Measurements from ENCODE around the gene IPO8. TPM values are rescaled to one million over a fixed set of nuclear protein-coding genes. Genes with fewer than 3 reads are reported as not detected.

IPO8 gene
- total and polyA plus RNA-seq, 4 donors = 6.7 to 52.7 (median 33.0) TPM

DNA sequence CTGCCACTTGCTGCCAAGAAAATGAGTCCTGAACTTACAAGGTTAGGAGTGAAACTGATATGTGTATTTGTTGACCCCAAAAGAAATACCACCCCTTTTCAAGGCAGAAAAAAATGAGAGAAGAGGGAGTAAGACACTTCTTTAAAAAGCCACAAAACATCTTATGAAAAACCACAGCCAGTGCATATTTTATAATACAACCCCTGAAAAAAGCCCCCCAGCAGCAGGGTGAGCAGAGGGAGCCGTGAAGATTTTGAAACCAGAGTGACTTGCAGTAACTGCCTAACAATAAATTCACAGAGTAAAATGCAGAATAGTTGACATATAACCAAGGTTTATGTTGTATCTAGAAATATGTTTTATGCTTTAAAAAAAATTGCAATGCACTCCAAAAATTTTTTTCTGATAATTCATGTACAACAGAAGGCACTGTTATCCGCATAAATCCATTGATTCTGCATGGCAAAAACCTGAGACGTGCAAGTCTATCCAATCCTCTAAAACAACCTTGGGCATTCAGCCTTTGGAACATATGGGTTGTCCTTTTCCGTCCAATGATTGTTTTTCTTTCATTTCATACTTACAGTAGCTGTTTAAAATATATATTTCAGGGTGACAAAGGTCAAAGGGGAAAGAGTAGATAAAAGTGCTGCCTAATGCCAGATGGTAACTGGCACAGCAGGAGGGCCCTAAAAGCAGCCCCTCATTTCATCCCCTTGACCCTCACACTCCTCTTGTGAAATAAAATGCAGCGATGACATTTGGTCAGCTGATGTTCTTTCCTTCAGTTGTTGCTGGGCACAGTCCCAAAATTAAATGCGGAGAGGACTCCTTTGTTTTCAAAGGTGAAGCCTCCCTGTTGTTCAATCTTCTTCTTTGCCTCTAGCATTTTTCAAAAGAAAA lies 65.3 kb downstream of the IPO8 start:
- DNase-seq (no peak), ATAC-seq (ENCODE audit: insufficient read depth, low FRiP score) (no peak)
- 61 to 93% methylated on average over 6 of the region's 6 CpGs for WGBS, 2 donors
- H3K4me1 ChIP-seq (ENCODE audit: control insufficient read depth in 5 of 5, insufficient read depth in 5 of 5, low read length in 5 of 5) = peaks cover 0 to 2% (median 0%) of the 10 kb centered on the region in 5 donors
- H3K4me3 ChIP-seq = no peak overlapping the region
- H3K27me3 ChIP-seq (ENCODE audit: control insufficient read depth in 3 of 3, insufficient read depth in 3 of 3, low read length in 2 of 3) = no peaks in the 10 kb centered on the region
- no peak overlapping the region for H3K9ac ChIP-seq (ENCODE audit: insufficient read depth in 1 of 2, low read length in 2 of 2)
- H3K27ac ChIP-seq (ENCODE audit: low read depth in 1 of 2, low read length in 1 of 2) = no peak overlapping the region
- H3K36me3 ChIP-seq (ENCODE audit: control insufficient read depth in 4 of 4, insufficient read depth in 4 of 4, low read length in 4 of 4) = peaks cover 2 to 23% (median 11%) of the 10 kb centered on the region in 4 donors
- no peaks in the 10 kb centered on the region for H3K9me3 ChIP-seq (ENCODE audit: control insufficient read depth in 4 of 4, insufficient read depth in 3 of 4, low read length in 3 of 4)
- TF ChIP-seq, protein P1, sequence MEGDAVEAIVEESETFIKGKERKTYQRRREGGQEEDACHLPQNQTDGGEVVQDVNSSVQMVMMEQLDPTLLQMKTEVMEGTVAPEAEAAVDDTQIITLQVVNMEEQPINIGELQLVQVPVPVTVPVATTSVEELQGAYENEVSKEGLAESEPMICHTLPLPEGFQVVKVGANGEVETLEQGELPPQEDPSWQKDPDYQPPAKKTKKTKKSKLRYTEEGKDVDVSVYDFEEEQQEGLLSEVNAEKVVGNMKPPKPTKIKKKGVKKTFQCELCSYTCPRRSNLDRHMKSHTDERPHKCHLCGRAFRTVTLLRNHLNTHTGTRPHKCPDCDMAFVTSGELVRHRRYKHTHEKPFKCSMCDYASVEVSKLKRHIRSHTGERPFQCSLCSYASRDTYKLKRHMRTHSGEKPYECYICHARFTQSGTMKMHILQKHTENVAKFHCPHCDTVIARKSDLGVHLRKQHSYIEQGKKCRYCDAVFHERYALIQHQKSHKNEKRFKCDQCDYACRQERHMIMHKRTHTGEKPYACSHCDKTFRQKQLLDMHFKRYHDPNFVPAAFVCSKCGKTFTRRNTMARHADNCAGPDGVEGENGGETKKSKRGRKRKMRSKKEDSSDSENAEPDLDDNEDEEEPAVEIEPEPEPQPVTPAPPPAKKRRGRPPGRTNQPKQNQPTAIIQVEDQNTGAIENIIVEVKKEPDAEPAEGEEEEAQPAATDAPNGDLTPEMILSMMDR (IDR thresholded peaks at IDR 0.05; ENCODE audit: control extremely low read depth, extremely low read depth) = no peak

- H3K27ac ChIP-seq (ENCODE audit: low read depth in 1 of 2, low read length in 1 of 2) = no peak overlapping the region
- H3K4me1 ChIP-seq (ENCODE audit: control insufficient read depth in 5 of 5, insufficient read depth in 5 of 5, low read length in 5 of 5) = peaks cover 0 to 2% (median 0%) of the 10 kb centered on the region in 5 donors
- no peak overlapping the region for H3K4me3 ChIP-seq
- TF ChIP-seq, protein P1 (IDR thresholded peaks at IDR 0.05; ENCODE audit: control extremely low read depth, extremely low read depth) = no peak
- H3K27me3 ChIP-seq (ENCODE audit: control insufficient read depth in 3 of 3, insufficient read depth in 3 of 3, low read length in 2 of 3) = no peaks in the 10 kb centered on the region
- no peaks in the 10 kb centered on the region for H3K9me3 ChIP-seq (ENCODE audit: control insufficient read depth in 4 of 4, insufficient read depth in 3 of 4, low read length in 3 of 4)
- DNase-seq = no peak
- H3K36me3 ChIP-seq (ENCODE audit: control insufficient read depth in 4 of 4, insufficient read depth in 4 of 4, low read length in 4 of 4) = peaks cover 0 to 17% (median 6%) of the 10 kb centered on the region in 4 donors
- no peak overlapping the region for H3K9ac ChIP-seq (ENCODE audit: insufficient read depth in 1 of 2, low read length in 2 of 2)
- no peak for ATAC-seq (ENCODE audit: insufficient read depth, low FRiP score)
- WGBS, 2 donors = 96 to 97% methylated on average over 3 of the region's 3 CpGs
Measured at GRCh38 chr12:30626847-30627246, 68.8 kb downstream of the IPO8 start.

DNA sequence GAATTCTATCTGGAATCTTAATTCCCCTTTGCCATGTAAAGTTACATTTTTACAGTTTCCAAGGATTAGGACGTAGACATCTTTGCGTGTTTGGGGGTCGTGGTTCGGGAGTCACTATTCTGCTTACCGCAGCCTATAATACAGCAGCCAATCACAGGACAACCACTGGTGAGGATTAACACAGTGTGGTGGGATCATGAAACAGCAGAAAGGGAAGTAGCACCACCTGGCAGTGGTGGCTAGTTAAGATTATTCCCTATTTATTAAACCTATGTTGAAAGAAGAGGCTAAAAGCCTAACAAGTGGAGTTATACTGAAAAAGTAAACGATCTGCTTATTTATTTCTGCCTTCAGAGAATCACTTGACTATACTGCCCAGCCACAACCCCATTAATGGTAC lies 71.7 kb downstream of the IPO8 start:
- no peak for ATAC-seq (ENCODE audit: insufficient read depth, low FRiP score)
- 84 to 94% methylated on average over 6 of the region's 6 CpGs for WGBS, 2 donors
- no peak overlapping the region for H3K27ac ChIP-seq (ENCODE audit: low read depth in 1 of 2, low read length in 1 of 2)

More for the DNA sequence above, 71.7 kb downstream of the IPO8 start:
- TF ChIP-seq, protein P1 (IDR thresholded peaks at IDR 0.05; ENCODE audit: control extremely low read depth, extremely low read depth) = no peak
- H3K36me3 ChIP-seq (ENCODE audit: control insufficient read depth in 4 of 4, insufficient read depth in 4 of 4, low read length in 4 of 4) = peaks cover 0 to 4% (median under 1%) of the 10 kb centered on the region in 4 donors
- no peak overlapping the region for H3K9ac ChIP-seq (ENCODE audit: insufficient read depth in 1 of 2, low read length in 2 of 2)
- no peak overlapping the region for H3K4me3 ChIP-seq
- no peaks in the 10 kb centered on the region for H3K27me3 ChIP-seq (ENCODE audit: control insufficient read depth in 3 of 3, insufficient read depth in 3 of 3, low read length in 2 of 3)
- no peaks in the 10 kb centered on the region for H3K4me1 ChIP-seq (ENCODE audit: control insufficient read depth in 5 of 5, insufficient read depth in 5 of 5, low read length in 5 of 5)
- no peak for DNase-seq
- H3K9me3 ChIP-seq (ENCODE audit: control insufficient read depth in 4 of 4, insufficient read depth in 3 of 4, low read length in 3 of 4) = no peaks in the 10 kb centered on the region

Measured in lung (tissue), 12 donors.